EL (cell line): Measurements from ENCODE around the gene PHF20.
"Not testable (repeated sequence)": the region's sequence is repeated elsewhere in the genome, so short reads cannot be mapped to it uniquely, and the experiment has no call there.

Experiments
- DNase-seq: peaks from one replicate; pipeline ENCODE4 v3.0.0-alpha.2; 2016

Gene PHF20

DNA sequence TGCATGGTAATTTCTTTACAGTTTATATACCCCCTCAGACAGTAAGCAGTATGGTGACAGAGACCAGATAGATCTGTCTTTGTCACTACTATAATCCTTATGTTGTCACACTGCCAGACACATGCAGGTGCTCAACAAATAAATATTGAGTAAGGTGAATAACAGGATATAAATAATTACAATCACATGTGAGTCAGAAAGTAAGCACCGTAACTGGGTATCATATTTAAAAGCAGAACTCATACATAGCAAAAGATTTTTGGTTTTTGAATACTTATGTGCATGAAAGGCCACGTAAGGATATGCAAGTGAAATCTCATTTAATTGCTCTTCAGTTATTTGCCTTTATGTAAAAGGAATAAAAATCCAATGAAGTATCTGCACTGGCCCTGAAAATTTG lies 214.0 kb downstream of the PHF20 start:
- DNase-seq = no peak

DNA sequence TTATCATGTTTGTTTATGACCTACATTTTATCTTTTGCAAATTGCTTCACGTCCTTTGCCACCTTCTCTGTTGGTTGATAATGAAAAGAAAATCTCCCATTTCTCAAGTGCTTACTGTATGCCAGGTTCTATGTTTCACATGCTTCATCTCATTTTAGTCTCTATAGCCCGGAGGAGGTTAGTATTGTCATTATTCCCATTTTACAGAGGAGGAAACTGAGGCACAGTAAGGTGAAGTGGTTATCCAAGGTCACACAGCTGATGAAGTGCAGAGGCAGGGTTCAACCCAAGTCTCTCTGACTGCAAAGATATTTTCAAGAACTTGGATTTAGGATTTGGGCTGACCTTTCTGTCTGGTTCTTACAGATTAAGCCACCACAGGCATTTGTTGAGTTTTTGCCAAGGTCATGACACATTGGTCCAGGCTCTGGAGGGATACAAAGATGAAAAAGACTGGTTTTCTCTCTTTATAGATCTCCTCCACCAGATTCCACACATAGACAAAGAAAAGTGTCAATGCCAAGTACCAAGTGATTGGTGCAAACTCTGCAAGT lies 217.2 kb downstream of the PHF20 start:
- peak; percentile 36 for DNase-seq

DNA sequence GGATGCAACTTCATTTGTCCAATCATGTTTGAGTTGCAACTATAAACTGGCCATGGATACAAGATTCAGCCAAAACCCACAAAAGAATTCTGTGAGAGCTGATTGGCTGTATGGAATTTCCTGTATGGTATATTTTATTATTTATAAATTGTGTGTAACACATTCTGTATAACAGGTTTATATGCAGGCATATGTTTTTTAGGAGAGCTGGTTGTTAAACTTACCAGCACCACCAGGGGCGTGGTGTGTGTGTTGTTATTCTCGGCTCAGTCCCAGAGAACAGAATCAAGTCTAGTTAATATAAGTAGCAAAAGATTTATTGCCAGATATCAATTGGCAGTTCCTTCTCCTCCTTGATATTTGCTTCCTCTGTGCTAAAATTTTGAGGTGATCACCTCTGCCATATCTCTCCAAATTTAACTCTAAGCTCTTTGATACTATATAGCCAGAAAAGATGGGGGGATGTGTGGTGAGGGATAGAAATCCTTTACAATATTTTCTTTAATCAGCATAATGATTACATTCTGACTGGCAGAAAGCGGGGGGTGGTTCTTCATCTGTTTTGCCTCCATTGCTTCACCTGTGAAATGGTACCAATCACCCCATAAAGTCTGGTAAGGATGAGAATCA lies 219.4 kb downstream of the PHF20 start:
- DNase-seq = peak; percentile 34

DNA sequence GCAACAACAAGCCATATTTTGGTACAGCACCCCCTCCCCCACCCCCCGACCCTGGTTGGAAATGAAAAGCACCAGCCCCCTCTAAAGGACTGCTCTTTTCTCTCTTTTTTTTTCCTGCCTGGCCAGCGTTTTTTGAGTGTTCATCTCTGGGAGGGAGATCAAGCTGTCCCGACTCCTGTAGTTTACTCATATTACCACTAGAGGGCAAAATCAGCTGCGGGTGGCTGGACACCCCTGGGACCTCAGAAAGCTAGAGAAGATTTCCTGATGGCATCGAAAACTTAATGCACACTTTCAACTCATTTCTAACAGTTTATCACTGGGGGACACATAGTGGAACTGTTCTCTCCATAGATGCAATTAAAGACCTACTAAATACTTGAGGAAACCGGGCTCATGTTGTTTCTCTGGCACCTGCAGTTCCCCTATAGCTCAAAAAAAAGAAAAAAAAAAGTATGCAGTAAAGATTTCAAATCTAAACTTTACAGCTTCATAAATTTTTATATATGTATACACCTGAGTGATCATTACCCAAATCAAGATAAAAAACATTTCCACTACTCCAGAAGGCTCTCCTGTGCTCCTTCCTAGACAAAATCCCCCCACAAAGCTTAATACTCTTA lies 221.0 kb downstream of the PHF20 start:
- DNase-seq = peak; percentile 73

DNA sequence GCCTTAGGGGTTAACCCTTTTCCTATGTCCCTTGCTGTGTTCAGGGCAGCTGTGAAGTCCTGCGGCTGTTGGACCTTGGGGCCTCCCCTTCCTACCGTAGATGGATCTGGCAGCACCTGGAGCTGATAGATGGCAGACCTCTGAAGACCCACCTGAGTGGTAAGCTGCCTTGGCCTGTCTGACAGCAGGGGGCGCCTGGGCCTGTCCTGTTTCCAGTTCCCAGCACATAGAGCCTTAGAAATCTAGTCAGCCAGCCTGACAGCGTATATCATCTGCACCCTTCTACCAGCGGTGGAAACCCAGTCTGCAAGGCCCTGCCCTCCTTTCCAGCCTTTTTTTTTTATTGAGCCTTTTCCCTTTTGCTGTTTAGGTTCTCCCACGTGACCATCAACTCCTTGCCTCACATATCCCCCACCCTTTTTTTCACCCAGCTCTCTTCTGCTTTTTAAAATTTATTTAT lies 223.2 kb downstream of the PHF20 start:
- peak; percentile 77 for DNase-seq

DNA sequence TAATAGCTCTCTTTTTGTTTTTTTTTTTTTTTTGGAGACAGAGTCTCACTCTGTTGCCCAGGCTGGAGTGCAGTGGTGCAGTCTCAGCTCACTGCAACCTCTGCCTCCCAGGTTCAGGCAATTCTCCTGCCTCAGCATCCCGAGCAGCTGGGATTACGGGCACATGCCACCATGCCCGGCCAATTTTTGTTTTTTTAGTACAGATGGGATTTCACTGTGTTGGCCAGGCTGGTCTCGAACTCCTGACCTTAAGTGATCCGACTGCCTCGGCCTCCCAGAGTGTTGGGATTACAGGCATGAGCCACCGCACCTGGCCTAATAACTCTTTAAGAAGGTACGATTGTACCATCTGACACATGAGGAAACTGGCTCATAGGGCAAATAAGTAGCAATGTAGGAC lies 224.7 kb downstream of the PHF20 start:
- DNase-seq = not testable (repeated sequence)
